Measurements from ENCODE around the gene TCEAL1.
"Not testable (repeated sequence)": the region's sequence is repeated elsewhere in the genome, so short reads cannot be mapped to it uniquely, and the experiment has no call there.

Gene TCEAL1, protein sequence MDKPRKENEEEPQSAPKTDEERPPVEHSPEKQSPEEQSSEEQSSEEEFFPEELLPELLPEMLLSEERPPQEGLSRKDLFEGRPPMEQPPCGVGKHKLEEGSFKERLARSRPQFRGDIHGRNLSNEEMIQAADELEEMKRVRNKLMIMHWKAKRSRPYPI

DNA sequence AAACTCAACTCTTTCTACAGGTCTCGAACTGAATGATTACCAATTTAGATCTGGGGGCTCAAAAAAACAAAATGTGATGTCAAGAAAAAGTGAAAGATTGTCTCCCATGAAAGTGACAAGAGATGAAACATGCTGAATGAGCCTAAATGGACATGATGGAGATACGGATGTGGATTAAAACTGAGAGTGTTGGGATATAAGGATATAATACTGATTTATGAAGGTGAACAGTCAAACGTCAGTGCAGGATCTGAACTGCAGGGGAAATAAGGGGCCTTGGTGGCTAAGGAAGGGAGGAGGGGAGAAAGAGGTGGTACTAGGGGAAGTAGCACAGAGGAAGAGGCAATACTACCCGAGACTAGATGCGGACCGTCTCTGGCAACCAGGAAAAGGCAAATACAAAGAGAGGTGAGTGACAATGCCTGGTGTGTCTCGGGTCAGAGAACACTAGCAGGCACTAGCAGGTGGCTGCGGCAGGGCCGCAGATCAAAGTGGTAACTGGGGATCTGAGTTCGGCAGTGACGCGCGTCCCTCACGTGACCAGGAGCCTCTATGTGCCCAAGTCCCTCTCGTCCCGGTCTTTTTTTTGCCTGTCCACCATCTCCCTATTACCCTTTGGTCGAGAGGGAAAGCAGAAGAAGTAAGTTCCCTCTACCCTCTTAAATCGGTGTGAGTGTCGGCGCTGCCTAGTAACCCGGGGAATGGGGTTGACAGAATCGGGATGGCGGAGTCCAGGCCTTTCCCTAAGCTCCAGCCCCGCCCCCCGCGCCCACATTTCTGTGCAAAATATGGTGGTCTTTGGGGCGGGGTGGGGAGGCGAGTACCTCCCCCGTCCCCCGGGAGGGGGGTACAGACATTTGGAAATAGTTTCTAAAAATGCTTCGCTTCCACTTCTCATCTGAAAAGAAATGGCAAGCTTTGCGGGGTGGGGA is at the start of gene TCEAL1:
Gene TCEAL1, plus strand, starts transcription at position 590 of the 932 bp plus-strand sequence. CDS start 942 bp downstream, outside the sequence.
- peak; percentile 49 for DNase-seq

DNA sequence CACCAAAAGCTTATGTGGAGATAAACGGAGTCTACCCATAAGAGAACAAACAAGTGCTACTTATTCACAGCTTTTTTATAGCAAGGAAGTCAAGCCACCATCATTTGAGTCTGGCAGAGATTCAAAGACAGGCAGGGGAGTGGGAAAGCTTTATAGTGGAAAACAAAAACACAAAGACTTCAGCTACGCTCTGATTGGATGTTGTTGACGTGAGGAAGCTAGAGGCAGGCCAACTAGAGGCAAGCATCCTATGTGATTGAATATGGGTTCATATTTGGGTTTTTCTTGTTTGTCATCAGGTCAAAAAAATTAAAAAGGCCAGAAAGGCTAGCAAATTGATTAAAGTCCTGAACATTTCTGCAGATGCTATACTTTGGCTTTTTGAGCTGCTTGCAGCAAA is 44.2 kb upstream of the TCEAL1 start:
- DNase-seq: no peak

DNA sequence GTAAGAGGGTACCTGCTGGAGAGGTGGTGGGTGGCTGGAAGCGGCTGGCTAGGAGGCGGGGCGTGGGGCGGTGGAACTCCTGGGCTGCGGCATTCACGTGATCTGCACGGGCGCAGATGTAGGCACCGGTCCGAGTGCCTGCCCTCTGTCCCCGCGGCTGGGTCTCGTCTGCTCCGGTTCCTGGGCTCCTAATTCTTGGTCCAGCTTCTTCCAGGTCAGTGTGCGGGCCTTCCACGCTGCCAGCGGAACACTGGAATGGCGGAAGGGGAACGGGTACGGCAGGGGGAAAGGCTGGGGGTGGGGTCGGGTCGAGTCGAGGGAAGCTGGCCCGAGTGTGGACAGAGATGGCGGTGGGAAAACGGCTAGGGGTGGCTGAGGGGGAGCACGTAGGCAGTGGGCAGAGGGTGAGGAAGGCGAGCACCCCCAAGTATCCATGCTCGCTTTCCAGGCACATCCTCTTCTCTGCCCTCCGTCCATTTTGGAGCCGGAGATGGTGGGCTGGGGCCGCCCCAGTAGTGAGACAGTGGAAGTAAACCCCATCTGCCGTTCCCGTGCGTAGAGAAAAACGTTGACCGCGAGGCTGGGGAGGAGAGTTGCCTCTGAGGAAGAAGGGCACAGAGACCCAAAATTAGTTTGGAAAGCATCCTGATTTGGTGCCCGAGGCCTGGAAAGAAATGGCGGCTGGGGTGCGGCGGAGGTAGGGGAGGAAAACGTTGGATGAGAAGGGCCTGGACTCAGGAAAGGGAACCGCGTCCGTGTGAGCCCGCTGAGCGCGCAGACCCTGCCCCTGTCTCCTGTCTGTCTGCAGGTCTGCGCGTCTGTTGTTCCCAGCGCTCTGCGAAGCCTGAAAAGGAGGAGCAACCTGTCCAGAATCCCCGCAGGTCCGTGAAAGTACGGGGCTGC is 43.1 kb upstream of the TCEAL1 start, which contains the start of gene TCEAL4:
Gene TCEAL4, plus strand, starts transcription at position 105 of the 903 bp plus-strand sequence. CDS start 1,161 bp downstream, outside the sequence.
- peak; percentile 34 for DNase-seq

DNA sequence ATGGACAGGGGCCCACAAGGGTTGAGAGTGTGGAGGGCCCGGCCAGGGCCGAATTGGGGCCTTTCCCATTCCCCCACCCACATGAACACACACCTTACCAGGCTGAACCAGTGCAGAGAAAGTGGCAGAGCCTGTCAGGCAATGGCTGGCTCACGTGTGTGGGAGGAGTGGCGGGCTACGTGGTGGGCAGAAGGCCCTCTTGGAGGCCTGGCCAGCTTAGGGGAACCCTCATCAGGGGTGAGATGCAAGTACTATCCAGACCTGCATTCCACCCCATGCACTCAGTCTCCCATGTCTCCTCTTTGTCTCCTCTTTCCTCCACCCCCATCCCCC is 42.5 kb upstream of the TCEAL1 start:
- no peak for DNase-seq

DNA sequence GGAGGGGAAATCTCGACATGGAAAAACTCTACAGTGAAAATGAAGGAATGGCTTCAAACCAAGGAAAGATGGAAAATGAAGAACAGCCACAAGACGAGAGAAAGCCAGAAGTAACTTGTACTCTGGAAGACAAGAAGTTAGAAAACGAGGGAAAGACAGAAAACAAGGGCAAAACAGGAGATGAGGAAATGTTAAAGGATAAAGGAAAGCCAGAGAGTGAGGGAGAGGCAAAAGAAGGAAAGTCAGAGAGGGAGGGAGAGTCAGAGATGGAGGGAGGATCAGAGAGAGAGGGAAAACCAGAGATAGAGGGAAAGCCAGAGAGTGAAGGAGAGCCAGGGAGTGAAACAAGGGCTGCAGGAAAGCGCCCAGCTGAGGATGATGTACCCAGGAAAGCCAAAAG is 42.1 kb upstream of the TCEAL1 start:
- no peak for DNase-seq

DNA sequence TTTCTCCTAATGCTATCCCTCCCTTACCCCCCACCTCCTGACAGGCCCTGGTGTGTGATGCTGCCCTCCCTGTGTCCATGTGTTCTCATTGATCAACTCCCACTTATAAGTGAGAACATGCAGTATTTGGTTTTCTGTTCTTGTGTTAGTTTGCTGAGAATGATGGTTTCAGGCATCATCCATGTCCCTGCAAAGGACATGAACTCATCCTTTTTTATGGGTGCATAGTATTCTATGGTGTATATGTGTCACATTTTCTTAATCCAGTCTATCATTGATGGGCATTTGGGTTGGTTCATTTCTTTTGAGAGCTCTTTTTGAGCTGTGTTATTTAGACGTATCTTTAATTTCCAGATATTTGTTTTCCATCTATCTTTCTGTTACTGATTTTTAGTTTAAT is 36.5 kb upstream of the TCEAL1 start:
- not testable (repeated sequence) for DNase-seq

DNA sequence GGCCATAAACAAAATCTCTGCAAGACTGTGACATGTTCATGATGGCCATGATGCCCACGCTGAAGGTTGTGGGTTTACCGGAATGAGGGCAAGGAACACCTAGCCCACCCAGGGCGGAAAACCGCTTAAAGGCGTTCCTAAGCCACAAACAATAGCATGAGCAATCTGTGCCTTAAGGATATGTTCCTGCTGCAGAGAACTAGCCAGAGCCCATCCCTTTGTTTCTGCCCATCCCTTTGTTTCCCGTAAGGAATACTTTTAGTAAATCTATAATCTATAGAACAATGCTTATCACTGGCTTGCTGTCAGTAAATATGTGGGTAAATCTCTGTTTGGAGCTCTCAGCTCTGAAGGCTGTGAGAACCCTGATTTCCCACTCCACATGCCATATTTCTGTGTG is 33.6 kb upstream of the TCEAL1 start:
- not testable (repeated sequence) for DNase-seq

DNA sequence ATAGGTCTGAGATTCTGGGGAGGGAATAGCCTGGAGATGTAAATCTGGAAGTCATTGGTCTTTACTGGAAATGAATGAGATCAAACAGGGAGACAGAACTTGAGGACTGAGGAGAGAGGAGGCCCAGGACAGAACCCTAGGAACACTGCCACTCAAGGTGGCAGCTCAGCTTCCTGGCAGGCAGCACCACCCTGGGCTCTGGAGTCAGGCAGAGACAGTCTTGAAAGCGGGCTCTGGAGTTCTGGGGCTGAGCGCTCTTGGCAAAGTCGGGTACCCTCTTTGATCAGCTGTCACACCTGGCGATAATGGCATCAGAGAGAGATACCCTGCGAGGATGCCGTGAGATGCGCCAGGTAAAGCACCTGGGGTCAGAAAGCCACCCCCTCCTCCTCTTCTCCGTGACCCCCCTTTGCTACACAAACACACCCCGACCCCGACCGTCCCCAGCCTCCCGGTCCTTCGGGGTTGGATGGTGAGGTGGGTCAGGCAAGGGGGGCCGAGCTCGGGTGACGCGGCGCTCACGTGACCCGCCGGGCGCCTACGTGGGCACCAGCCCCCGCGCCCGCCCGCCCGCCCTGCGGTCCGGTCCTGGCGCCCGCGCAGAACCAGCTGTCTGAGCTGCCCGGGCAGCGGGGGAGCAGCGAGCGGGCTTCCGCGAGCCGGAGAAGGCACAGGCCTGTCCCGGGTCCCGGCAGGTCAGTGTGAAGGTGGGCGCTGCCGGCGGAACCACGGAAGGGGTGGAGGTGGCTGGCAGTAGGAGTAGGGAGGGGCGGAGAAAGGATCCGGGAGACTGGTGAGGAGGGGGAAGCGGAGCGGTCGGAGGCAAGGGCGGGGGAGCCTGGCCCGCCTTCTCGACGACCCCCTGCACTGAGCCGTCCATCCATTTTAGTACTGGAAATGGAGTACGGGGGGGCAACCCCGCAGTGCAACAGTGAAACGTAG is 21.1 kb upstream of the TCEAL1 start, which contains the start of gene TCEAL3:
Gene TCEAL3, plus strand, starts transcription at position 600 of the 942 bp plus-strand sequence. CDS start 1,102 bp downstream, outside the sequence.
- no peak for DNase-seq

DNA sequence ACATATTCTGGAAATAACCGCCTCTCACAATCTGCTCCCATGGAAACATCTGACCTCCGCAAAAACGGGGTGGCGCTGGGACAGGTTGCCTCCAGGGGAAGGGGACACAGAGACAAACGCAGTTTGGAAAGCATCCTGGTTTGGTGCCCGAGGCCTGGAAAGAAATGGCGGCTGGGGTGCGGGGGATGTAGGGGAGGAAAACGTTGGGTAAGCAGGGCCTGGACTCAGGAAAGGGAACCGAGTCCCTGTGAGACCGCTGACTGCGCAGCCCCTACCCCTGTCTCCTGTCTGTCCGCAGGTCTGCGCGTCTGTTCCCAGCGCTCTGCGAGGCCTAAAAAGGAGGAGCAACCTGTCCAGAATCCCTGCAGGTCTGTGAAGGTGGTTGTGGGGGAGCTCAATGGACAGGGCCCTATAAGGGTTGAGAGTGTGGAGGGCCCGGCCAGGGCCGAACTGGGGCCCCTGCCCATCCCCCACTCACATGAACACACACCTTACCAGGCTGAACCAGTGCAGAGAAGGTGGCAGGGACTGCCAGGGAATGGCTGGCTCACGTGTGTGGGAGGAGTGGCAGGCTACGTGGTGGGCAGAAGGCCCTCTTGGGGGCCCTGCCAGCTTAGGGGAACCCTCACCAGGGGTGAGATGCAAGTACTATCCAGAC is 20.3 kb upstream of the TCEAL1 start:
- DNase-seq: no peak

DNA sequence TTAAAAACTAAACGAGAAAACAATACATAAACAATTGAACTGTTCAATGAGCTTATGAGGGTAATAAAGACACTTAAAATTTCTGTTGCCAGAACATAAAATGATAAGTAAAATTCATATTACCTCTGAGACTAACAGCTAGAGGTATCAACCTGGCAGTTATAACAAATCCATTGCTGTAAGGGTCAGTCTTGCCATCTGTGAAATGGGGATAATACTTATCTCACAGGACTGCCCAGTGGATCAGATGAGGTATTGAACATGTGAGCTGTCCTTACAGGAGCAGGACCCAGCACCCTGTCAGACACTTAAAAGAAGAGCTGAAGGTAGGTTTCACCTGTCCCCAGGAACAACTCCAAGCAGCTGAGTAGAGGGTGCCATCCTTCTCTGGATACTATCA is 18.5 kb upstream of the TCEAL1 start:
- DNase-seq: no peak

DNA sequence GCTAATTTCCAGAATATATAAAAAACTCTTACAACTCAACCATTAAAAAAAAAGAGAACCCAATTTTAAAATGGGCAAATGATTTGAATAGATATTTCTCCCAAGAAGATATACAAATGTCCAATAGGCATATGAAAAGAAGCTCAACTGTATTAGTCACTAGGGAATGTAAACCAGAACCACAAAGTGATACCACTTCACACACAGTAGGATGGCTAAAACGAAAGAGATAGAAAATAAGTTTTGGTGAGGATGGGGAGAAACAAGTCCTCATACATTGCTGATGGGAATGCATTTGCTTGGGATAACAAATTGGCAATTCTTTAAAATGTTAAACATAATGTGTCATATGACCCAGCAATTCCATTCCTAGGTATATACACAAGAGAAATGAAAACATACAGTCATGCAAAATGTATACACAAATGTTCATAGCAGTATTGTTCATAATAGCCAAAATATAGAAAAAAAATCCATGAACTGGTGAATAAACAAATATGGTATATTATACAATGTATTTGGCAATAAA is 15.3 kb upstream of the TCEAL1 start:
- no peak for DNase-seq

DNA sequence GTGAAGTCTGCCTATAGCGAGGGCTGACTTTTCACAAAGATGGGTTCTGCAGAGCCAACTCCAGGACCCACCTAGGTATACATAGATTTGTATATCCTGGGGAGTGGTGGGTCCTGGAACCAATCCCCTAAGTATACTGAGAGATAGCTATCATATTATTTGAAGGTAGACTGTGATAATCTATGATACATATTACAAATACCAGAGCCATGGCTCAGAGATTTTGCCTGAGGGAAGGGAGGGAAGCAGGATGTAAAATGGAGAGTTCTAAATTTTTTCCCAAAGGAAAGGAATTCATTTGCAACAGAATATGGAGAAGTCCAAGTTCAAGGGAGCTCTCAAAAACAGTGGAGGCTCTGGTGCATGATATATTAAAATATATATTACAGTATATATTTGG is 13.8 kb upstream of the TCEAL1 start:
- DNase-seq: no peak

DNA sequence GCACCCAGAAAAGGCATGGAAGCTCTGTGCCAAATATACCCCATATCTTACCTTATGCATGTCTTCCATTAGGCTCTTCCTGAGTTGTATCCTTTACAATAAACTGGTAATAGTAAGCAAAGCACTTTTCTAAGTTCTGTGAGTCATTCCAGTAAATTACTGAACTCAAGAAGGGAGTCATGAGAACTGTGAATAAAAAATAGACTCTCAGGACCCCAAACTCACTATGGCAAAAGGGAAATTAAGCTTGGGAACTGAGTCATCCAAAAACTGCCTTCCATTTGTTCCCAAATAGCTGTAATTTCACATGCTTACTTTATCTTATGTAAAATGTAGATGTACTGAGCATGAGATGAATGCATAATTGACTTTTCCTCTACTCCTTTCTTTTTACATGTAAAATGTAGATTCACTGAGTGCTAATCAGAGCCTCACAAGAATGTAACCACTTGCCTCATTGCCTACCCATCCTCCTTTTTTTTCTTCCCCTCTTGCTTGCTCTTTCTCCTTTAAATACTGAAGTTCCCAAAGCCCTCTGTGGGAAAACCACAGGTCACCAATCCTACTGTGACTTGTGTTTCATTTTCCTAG is 12.9 kb upstream of the TCEAL1 start:
- no peak for DNase-seq

DNA sequence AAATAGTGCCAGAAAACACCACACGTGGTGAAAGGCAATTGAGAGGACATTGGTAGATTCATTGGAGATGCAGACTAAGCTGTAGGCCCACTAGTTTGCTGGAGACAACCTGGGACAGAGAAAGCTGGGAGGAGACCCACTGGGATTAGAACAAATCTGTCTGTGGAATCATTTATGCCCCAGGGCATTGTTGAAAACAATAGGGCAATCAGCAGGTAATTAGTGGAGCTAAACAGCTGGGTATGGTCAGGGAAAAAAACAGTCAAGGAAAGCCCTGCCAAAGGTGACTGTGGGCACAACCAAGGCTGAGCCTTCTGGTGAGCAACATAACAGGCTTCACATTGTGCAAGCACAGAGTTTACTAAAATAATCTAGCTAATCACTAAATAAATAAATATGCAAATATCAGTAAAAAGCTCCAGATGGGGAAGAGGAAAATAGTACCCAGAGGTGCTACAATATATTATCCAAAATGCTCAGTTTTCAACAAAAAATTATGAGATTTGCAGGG is 12.0 kb upstream of the TCEAL1 start:
- no peak for DNase-seq

DNA sequence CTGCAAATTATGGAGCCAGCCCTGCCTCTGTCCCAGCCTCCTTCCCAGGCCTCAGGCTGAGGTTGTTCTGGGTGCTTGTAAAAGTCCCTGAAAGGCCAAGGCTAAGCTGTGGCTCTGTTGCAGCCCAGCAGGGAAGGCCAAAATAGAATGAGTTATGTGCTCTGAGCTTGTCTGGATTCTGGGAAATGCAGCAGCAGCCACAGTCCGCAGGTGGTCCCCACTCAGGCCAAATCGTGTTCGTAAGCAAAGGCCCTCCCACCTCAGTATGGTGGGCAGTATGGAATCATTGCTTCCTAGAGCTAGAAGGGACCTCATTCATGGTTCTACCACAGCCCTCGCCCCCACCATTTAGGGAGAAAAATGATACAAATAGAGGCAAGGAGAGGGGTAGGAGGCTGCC is 4.7 kb upstream of the TCEAL1 start:
- no peak for DNase-seq

DNA sequence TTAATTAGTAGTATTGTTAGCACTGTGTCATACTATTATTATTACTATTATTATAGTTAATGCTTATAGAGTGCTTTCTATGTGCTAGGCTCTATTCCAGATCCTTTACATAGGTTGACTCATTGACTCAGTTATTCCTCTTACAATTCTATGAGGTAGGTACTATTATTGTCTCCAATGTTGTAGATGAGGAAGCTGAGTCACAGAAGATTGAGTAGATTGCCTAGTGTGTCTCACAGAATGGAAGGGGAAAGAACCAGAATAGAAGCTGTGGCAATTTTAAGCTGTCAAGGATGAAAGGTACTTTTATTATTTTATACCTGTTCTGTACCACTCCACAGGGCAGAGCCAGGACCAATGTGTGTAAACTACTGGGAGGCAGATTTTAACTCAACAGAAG is 1.9 kb upstream of the TCEAL1 start:
- no peak for DNase-seq

DNA sequence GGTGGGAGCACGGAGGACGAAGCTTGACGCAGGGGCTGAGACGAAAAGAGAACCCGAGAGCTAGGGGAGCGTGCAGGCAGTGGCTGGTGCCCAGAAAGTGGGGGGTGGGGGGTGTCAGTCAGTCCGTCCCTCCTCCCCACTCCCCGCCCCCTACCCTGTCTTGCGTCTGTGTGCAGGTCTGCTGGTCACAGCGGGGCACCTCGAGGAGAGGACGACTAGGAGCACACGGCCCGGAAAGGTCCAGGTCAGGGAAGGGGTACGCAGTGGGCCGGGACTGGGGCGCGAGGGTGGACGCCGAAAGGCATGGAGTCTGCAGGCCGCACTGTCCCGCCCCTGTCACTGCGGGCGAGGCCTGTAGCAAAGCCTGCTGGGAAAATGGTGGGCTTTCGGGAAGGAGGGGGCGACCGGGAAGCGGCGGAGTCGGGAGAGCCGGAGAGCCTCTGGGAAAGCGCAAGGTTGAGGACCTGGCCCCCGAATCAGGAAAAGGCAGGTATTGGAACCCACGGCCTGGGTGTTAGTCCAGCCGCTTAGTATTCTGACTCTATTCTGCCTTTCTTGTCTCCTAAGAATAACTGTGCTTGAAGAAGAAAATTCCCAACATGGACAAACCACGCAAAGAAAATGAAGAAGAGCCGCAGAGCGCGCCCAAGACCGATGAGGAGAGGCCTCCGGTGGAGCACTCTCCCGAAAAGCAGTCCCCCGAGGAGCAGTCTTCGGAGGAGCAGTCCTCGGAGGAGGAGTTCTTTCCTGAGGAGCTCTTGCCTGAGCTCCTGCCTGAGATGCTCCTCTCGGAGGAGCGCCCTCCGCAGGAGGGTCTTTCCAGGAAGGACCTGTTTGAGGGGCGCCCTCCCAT is 769 bp downstream of the TCEAL1 start:
- peak; percentile 18 for DNase-seq

DNA sequence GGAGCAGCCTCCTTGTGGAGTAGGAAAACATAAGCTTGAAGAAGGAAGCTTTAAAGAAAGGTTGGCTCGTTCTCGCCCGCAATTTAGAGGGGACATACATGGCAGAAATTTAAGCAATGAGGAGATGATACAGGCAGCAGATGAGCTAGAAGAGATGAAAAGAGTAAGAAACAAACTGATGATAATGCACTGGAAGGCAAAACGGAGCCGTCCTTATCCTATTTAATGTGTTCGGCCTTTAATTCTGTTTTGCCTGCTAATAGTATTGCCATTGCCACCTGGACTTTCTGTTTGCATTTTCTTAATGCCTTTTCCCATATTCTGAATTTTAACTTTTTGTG is 1.4 kb downstream of the TCEAL1 start:
- DNase-seq: no peak

DNA sequence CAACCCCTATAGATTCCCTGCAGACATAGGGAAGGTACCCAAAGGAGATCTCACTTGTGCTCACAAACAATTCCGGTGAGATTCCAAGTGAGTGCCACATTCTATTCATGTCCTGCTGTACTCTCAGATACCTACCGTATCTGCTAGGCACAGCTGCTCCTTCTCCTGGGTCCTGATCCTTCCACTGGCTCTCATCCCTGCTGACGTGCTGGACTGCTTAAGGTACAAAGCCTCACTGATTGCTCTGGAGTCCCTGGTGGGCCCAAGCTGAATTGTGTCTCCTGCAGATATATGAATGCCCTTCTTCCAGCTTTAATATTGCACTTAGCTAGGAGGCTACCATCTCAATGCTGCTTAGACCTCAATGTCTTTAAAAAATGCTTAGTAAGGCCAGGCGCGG is 2.4 kb downstream of the TCEAL1 start:
- no peak for DNase-seq

DNA sequence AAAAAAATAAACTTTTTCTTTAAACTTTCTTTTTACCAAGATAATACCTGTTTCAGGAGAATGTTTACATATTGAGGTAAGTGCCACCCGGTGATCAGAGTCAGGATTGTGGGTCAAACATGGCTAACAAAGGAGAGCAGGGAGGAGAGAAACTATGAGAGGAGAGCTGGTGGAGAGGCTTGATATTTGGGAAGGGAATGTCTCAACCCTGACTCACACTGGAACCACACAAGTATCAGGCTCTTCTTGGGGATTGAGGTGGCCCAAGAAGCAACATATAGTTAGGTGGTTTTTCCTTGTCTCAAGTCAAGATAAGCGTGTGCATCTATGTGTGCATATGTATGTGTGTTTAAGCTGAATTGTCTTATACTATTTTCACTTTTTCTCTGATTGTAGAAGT is 6.7 kb downstream of the TCEAL1 start:
- DNase-seq: no peak
